Hepatocyte (in vitro differentiated cells): ENCODE measurements around the gene IFI30.

Experiments
- CTCF ChIP-seq: fragments of 200-600 bp; sonication (generic); IDR thresholded peaks from 2 replicates; pipeline ENCODE4 v1.5.1; 2016; ENCODE audit warnings: antibody characterized with exemption, mild to moderate bottlenecking; ENCODE audit not compliant: poor library complexity
- EZH2 ChIP-seq: fragments of 200-600 bp; sonication (generic); IDR thresholded peaks from 2 replicates; pipeline ENCODE4 v1.6.1; 2016; ENCODE audit warnings: antibody characterized with exemption, mild to moderate bottlenecking, borderline replicate concordance

GRCh38 chr19:18165794-18166544 lies 7.6 kb upstream of the IFI30 start:
- TF ChIP-seq CTCF (no peak), EZH2 (no peak)
